ENCODE measurements around the gene WBP4. TPM values are rescaled to one million over a fixed set of nuclear protein-coding genes. Genes with fewer than 3 reads are reported as not detected.

The WBP4 gene
- total and polyA plus RNA-seq, 2 of the 13 experiments (the other 11 are each of a cell fraction or from before 2014, with no cell fraction given) = 6.7 to 11.7 TPM

- TF ChIP-seq RBFOX2 (IDR thresholded peaks at IDR 0.05; ENCODE audit: low read depth, low read length) (0 out of 2 replicates have a peak, but pooled peaks have one; percentile 5), ZNF652 (CRISPR knock-in tag; IDR thresholded peaks at IDR 0.05; ENCODE audit: borderline replicate concordance, low read depth) (0 out of 2 replicates have a peak, but pooled peaks have one; percentile 6), POGZ (CRISPR knock-in tag; IDR thresholded peaks at IDR 0.05) (0 out of 2 replicates have a peak, but pooled peaks have one; percentile 6), SAP130 (CRISPR knock-in tag; IDR thresholded peaks at IDR 0.05; ENCODE audit: low read depth) (peak; percentile 62), TFE3 (CRISPR knock-in tag; IDR thresholded peaks at IDR 0.05) (peak; percentile 24; the same call in 1 of the 2 replicates), ASH2L (IDR thresholded peaks at IDR 0.05; ENCODE audit: insufficient read length, low read depth, low read length) (peak; percentile 38), HDAC1 (CRISPR knock-in tag; IDR thresholded peaks at IDR 0.05) (peak; percentile 56; the same call in 1 of the 2 replicates), FOSL2 (CRISPR knock-in tag; IDR thresholded peaks at IDR 0.05) (peak; percentile 94), ATF3 (CRISPR knock-in tag; IDR thresholded peaks at IDR 0.05) (peak; percentile 57; the same call in 1 of the 2 replicates), ZNF33A (CRISPR knock-in tag; IDR thresholded peaks at IDR 0.05; ENCODE audit: borderline replicate concordance) (peak; percentile 59; the same call in 1 of the 2 replicates), JUND (CRISPR knock-in tag; IDR thresholded peaks at IDR 0.05) (0 out of 2 replicates have a peak, but pooled peaks have one; percentile 30), TFDP2 (CRISPR knock-in tag; IDR thresholded peaks at IDR 0.05) (no peak), POLR2A (IDR thresholded peaks at IDR 0.05; ENCODE audit: insufficient read depth in 1 of 2, low read depth in 2 of 2, low read length in 2 of 2) (peak in 1 of 2 experiments; percentile 0; a peak in 1 of 4 replicates)
Measured at GRCh38 chr13:41019011-41019487, 42.3 kb upstream of the WBP4 start, which contains the start of gene ELF1 (continued).

Data from HepG2 (cell line).